GM18951 (cell line): ENCODE results near the gene PADI3.

ENCODE experiments used
- POLR2A ChIP-seq: IDR thresholded peaks from 4 replicates; pipeline ENCODE4 v1.6.1; 2011; ENCODE audit warnings: mild to moderate bottlenecking; ENCODE audit not compliant: insufficient read length, insufficient read depth; ENCODE audit errors: extremely low read depth
- in situ Hi-C: fragments of 300-500 bp; cut with MboI; formaldehyde crosslinking; loops from one replicate; pipeline ENCODE4 v1.12.0; 2022; ENCODE audit warnings: low sequenced_read_pairs, mixed read lengths, inconsistent platforms; ENCODE audit not compliant: unreplicated experiment

Gene PADI3

DNA sequence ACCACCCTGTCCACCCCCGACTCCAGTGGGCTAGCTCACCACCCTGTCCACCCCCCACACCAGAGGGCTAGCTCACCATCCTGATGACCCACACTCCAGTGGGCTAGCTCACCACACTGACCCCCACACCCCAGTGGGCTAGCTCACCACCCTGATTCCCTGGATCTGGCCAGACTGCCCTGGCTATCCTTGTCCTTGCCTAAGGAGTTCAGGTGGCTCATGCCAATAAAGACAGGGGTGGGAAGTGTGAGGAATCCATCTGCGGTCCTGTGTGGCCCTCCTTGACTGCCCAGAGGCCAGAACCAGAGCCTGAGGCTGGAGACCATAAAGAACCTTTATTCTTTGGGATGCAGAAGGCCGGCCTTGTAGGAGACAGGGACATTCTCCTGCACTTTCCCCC lies 40.4 kb upstream of the PADI3 start:
- no peak for TF ChIP-seq POLR2A
- in situ Hi-C loops: no loop called here

DNA sequence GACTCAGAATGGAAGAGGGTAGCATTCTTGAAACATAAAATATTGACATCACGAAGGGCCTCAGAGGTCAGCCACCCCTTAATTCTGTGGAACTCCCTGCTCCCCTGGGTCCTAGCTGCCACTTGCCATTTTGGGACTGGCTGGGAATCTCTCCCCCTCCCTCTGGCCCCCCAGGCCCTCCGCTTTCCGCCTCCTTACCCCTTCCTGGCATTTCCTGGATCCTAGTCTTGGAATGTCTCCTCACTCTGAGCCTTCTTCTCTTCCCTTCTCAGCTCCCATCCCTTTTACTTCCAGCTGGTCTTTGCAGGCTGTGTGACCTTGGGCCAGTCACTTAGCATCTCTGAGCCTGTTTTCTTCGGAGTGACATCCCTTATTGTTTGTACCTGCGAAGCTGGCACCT lies 39.5 kb upstream of the PADI3 start:
- in situ Hi-C loops: no loop called here
- TF ChIP-seq POLR2A: no peak

DNA sequence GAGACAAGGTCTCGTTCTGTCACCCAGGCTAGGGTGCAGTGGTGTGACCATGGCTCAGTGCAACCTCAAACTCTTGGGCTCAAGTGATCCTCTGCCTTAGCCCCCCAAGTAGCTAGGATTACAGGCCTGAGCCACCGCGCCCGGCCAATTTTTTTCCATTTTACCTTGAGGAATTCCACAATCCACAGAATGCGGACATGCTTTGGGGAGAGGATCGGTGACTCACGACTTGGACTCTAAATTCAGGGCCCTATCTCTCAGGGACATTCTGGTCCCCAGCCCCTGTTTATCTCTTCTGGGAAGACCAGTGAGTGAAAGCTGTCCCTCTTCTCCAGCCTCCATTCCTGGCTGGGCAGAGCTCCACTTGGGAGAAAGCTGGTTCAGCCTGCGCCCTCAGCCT lies 38.7 kb upstream of the PADI3 start:
- in situ Hi-C loops: no loop called here
- no peak for TF ChIP-seq POLR2A

DNA sequence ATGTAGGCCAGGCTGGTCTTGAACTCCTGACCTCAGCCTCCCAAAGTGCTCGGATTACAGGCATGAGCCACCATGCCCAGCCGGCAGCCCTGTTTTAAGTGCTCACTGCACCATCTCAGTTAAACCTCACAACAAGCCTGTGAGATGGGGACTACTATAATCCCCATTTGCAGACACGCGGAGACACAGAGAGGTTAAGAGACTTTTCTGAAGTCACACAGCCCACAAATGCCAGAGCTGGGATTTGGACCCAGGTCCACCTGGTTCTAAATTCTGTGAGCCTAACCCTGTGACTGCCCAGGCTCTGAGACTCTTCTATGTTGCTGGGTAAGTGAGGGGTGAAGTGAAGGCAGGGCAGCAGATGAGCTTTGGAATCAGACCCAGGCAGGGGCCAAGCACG lies 37.5 kb upstream of the PADI3 start:
- in situ Hi-C loops: no loop called here
- TF ChIP-seq POLR2A: no peak

DNA sequence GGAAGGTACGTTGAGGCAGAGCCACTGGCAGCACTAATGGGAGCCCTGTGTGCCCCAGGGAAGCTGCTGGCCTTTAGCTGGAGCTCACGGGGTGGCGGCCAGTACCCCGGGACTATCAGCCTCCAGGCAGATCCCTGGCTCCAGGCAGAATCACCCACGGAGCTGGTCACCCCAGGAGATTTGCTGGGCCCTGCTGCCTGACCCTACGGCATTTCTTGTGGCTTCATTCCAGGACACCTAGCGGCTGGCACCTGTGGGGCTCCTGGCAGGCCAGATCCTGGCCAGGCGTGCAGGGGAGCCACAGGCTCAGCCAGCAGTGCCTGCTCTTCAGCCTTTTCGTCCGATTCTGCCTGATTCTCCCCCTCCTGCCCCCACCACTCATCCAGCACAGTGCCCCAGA lies 36.9 kb upstream of the PADI3 start:
- in situ Hi-C loops: no loop called here
- TF ChIP-seq POLR2A: no peak

DNA sequence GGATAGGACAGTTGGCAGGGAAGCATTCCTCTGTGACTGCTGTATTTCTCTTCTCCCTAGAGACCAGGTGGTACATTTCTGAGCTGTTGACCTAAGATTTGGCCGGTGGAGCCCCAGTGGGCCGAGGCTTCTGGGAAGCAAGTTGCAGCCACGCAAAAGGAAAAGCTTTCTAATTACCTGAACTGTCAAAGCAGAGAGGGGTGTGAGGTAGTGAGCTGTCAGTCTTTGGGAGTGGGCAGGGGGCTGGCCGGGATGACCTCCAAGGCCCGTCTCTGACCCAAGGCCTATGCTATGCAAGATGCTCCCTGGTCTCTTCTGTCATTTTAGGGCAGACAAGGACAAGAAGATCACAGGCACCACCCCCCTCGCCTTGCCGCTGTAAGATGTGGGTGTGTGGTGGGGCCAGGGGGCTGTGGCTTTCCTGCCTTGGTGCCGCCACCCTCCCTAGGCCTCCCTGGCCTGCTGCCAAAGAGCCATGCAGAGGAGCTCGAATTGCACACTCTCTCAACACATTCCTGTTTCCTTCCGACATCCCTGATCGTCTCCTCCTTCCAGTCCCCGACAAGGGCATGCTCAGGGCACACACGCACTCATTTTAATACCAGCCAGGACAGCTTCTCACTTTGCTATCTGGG lies 36.3 kb upstream of the PADI3 start:
- no peak for TF ChIP-seq POLR2A
- in situ Hi-C loops: no loop called here

DNA sequence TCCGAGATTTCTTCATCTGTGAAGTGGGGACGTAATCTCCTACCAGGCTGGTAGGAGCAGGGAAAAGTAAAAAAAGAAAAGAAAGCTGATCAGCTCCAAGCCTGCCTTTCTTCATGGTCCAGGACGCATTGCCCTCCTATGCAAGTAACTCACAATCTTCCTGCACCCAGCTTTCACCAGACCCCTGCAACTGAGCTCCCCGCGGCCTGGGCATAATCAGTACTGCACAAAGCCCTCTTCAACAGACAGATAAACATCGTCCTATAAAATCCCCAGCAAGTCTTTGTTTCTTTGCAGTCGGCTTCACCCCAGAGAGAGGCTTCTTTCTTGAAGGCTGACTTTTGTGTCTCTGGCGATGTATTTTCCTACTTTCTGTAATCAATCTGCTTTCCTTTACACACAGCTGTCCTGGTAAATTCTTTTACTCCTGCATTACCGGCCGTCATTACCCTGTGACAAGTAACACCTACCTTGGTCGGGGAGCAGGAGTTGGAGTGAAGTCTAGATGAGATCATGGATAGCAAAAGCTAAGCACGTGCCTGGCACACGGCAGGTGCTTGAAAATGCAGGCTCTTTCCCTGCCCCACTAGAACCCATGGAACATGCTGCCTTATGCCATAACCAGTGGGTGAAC lies 35.6 kb upstream of the PADI3 start:
- in situ Hi-C loops: no loop called here
- TF ChIP-seq POLR2A: no peak

DNA sequence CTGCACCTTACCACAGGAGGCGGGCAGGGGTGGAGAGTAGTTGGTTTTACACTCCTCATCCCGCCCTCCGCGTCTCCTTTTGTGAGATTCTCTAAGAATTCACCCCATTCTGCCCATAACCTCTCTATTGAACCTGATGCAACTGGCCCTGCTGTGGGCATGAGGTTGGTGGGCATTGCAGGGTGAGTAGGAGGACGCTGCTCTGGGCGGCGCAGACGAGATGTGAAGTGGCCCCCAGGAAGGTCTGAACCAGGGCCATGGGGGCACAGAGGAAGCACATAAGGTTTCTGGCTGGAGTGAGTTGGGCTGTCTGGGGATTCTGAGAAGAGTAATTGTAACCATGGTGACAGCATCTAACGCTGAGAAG lies 35.1 kb upstream of the PADI3 start:
- in situ Hi-C loops: no loop called here
- no peak for TF ChIP-seq POLR2A

DNA sequence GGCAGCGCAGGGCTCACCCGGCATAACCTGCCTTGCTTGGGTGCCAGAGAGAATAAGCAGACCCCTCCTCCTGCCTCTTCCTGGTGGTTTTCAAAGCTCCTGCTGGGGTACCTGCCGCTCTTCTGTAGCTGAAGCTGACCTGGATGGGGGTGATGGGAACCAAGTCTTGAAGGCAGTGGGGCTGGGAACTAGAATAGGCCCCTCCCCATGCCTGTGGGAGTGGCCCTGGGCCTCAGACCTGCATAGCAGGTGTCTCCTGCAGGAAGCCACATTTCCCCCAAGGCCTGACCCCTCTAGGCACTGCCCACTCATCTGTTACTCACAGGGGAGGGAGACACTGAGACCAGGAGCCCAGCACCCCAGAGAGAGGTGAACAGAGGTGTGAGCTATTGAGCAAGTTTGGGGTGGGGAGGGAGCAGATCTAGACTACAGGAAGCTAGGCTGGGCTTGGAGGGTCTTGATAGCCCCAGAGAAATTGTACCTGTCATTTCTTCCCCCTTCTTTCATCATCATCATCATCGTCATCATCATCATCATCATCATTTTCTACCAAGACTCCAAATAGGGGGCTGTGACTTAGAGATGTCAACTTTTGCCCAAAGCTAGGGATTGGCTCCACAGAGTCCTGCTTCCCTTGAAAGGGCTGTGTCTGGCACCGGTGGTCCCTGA lies 33.9 kb upstream of the PADI3 start:
- TF ChIP-seq POLR2A: no peak
- in situ Hi-C loops: no loop called here

DNA sequence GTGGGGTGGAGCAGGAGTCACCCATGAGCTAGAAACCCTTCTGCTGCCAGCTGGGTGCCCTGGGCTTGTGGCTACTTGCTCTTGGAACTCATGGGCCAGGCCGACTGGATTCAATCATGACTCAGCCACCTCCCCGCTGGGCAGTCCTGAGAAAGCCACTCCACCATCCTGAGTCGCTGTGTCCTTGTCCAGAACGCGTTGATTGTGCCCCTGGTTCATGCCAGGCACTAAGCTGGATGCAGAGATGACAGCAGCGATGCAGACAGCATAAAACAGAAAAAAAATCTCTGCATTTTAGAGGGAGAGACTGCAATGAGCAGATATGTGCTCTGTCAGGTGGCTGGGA lies 33.4 kb upstream of the PADI3 start:
- TF ChIP-seq POLR2A: no peak
- in situ Hi-C loops: no loop called here

DNA sequence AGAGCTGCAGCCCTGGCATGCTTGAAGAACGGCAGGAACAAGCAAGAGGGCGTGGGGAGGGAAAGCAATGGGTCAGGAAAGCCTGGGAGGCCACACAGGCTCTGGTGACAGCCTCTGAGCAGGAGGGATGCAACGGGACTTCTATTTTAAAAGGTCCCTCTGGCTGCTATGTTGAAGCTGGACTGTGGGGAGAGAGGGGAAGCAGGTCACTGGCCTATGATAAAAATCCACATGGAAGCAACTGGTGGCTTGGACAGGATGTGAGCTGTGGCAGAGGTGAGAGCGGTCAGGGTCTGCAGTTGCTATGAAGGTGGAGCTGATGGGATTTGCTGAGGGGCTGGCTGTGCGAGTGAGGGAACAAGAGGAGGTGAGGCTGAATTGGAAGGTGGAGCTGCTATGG lies 32.8 kb upstream of the PADI3 start:
- no peak for TF ChIP-seq POLR2A
- in situ Hi-C loops: no loop called here

DNA sequence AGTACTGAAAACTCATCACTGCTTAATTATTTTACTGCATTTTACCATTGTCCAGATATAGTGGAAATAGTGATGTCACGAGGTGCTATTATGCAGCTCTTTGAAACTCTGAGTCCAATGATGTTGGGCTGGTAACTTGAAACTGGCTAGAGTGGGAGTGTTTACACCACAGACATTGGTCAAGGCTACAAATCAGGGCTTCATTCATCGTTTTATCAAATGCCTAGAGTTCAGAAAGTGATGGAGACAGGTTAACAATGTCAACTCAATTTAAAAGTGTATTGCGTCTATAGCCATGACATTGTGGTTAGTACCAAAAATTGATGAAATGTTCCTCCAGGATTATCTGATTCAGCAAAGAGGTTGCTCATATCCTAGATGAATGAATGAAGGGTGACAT lies 31.3 kb upstream of the PADI3 start:
- in situ Hi-C loops: no loop called here
- no peak for TF ChIP-seq POLR2A

DNA sequence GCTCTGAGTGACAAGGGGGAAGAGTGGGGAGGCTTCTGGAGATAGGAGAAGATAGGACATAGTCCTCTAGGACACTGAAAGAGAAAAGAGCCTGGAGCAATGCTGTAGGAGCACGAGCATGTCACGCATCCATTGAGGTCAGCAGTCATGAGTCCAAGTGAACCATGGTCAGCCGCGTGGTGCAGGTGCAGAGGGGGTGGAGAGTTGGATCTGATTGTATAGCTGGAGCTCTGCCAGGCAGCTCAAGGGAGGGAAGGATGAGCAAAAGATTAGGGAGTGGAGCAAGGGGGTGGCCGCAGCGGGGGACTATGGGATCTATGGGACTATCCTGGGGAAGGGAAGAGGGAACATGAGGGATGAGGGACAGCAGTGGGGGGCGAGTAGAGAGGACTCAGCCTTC lies 30.0 kb upstream of the PADI3 start:
- in situ Hi-C loops: no loop called here
- TF ChIP-seq POLR2A: no peak

DNA sequence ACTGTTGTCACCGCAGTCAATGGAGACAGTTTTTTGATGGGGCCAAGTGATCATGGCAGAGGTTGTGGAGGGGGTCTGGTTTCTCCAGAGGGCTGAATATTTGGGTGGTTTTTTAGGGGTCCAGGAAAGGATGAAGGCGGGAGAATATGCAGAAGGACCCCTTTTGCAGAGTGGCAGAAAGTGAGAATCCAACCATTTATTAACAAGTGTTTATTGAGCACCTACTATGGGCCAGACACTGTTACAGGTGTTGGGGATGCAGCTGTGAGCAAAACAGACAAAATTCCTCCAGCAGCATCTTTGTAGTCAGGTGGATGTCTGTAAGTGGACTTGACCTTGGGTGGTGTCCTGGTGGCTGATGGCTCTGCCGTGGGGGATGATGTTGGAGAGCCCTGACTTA lies 28.6 kb upstream of the PADI3 start:
- in situ Hi-C loops: no loop called here

DNA sequence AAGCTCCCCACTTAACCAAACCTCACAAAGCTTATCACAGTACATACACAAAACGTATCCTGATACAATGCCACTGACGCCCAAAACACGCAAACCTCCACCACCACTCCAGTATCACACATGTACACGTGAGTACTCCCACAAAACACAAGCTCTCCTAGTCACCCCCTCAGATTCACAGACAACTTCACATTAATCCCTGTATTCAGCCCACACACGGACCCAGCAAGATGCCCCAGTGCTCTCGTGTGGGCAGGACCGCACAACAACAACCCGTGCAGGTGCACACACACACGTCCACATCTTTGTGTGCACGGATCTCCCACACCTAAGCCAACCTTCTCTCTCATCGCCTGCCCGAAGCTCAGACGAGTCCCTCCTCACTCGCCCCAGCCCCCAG lies 26.3 kb upstream of the PADI3 start:
- no peak for TF ChIP-seq POLR2A
- in situ Hi-C loops: no loop called here

More for the DNA sequence above, 28.6 kb upstream of the PADI3 start:
- TF ChIP-seq POLR2A: no peak

DNA sequence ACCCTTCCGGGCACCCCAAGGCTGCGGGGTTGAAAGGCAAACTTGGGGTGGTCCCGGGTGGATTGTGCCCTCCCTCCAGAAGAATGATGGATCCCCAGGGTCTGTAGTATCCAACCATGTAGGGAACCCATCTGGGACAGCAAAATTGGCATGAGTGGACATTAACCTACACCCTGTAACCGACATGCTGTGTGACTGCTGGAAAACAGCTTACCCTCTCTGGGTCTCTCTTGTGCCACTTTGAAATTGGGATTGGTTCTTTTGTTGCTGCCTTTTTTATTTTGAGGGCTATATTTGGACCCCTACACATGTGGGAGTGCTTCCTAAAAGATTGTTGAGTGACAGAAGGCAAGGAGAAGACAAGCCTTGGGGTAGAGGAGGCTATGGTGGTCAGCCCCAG lies 24.5 kb upstream of the PADI3 start:
- TF ChIP-seq POLR2A: no peak
- in situ Hi-C loops: no loop called here
